ENCODE measurements around the gene LRP3.
A peak's percentile ranks its signal among the peaks of the same experiment; 100 is the strongest.
"Not testable (repeated sequence)": the region's sequence is repeated elsewhere in the genome, so short reads cannot be mapped to it uniquely, and the experiment has no call there.

Gene LRP3

DNA sequence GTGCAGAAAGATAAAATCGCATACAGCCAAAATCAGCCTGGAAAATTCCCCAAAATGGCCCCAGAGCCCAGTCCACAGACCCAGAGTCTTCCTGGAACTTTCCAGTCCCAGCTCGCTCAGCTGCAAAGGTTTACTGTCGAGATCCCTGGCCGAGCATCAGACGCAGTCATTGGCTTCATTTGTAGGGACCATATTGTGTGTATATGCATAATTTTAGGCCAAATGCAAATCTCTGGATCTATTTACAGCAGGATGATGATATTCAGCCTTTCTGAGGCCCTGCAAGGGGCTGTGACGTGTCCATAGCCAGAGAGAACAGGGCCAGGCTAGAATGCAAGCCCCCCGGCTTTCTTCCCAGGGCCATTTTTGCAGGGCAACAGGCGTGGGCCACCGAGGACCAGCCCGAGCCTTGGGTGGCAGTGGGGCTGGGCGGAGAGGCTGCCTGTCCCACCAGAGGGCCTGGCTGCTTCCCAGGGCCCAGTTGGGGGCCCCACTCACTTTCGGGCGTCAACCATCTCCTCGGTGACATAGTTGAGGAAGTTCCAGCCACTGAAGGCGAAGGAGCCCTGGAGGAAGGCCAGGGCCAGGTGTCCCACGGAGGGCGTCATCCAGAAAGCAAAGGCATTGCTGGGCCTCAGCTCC, 17.8 kb downstream of the LRP3 start:
- Mint-ChIP-seq H3K27me3 (ENCODE audit: low read depth) (no peaks in the 10 kb centered on the region), H3K36me3 (ENCODE audit: low read depth) (no peaks in the 10 kb centered on the region), H3K4me1 (ENCODE audit: low read depth) (no peaks in the 10 kb centered on the region), H3K9me3 (no peaks in the 10 kb centered on the region), H3K27ac (no peak overlapping the region), H3K4me3 (no peak overlapping the region)
- no peak for DNase-seq (ENCODE audit: low spot score)

DNA sequence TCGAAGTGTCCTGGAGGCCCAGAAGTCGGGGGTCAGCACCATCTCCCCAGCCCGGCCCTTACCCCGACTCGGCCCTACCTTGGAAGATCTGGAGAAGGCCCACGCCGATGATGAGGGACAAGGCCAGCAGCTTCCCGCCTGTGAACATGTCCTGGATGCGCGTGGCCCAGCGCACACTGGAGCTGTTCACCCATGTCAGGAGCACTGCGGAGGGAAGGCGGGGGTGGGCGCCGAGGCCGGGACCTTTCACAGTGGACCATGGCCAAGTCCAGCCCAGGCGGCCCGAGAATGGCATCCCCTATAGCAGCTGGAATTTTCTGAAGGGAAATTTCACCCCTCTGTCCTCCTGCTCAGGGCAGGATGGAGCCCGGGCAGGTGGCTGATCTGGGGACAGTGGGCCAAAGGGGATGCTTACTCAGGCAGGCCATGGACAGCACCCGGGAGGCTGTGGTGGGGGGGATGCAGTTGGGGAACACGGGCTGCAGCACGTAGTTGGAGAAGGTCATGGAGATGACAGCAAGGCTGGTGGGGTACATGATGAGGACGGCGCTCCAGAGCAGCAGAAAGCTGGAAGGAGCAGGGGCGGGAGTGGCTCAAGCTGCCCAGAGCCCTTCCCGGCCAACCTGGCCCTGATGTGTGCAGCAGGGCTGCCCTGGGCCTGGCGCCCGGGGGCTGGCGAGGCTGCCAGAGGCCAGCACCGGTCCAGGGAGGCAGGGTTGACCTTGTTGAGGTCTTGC, 18.5 kb downstream of the LRP3 start:
- no peak overlapping the region for H3K27ac Mint-ChIP-seq

DNA sequence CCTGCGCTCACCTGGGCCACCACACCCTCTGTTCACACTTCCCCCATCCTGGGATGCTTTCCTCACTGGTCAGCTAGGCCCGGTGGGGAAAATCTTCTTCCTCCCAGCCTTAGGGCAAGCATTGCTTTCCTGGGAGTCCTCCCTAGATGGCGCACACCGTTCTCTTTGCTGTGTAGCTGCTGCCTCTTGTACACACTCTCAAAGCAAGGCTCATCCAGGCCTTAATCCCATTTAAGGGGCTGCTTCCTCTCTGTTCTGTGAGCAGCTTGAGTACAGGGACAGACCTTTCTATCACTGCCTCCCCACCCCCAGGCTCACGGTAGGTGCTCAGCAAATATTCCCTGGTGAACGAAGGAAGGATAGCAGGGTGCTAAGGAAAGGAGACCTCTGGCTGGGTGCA, 20.5 kb downstream of the LRP3 start:
- no peak overlapping the region for H3K4me3 Mint-ChIP-seq
- H3K36me3 Mint-ChIP-seq (ENCODE audit: low read depth), result no peaks in the 10 kb centered on the region
- H3K27me3 Mint-ChIP-seq (ENCODE audit: low read depth), result no peaks in the 10 kb centered on the region
- no peak overlapping the region for H3K27ac Mint-ChIP-seq
- no peak for DNase-seq (ENCODE audit: low spot score)
- H3K4me1 Mint-ChIP-seq (ENCODE audit: low read depth), result no peaks in the 10 kb centered on the region
- H3K9me3 Mint-ChIP-seq, result no peaks in the 10 kb centered on the region

More for the DNA sequence above, 18.5 kb downstream of the LRP3 start:
- Mint-ChIP-seq H3K4me3 (no peak overlapping the region), H3K4me1 (ENCODE audit: low read depth) (no peaks in the 10 kb centered on the region), H3K36me3 (ENCODE audit: low read depth) (no peaks in the 10 kb centered on the region), H3K27me3 (ENCODE audit: low read depth) (no peaks in the 10 kb centered on the region), H3K9me3 (no peaks in the 10 kb centered on the region)
- no peak for DNase-seq (ENCODE audit: low spot score)

DNA sequence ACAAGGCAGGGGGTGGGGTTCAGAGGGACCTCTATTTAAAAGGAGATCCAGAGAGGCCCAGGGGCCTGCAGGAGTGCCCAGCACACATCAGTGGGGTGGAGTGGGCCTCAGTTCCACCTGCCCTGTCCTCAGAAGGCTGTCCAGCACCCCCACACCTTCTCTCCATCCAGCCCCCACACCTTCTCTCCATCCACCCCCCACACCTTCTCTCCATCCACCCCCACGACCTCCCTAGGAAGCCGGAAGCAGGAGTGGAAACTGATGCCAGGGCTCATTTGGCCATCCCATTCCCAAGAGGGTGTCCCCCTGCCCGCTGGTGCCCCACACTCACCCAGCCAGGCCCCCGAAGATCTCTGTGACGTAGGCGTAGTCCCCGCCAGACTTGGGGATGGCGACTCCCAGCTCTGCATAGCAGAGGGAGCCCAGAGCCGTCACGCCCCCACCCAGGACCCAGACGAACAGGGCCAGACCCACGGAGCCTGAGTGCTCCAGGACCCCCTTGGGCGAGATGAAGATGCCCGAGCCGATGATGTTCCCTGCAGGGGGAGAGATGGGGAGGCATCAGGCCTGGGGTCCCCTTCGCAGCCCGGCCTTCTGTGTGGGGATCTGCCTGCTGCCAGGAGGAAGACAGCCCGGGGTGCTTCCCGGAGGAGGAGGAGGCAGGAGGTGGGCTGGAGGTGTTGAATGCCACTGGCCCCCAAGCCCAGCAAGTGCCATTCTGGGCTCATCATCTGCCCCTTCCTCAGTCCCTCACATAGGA, 21.5 kb downstream of the LRP3 start:
- no peaks in the 10 kb centered on the region for H3K27me3 Mint-ChIP-seq (ENCODE audit: low read depth)
- H3K4me3 Mint-ChIP-seq, result no peak overlapping the region
- DNase-seq (ENCODE audit: low spot score), result no peak
- no peaks in the 10 kb centered on the region for H3K9me3 Mint-ChIP-seq
- no peaks in the 10 kb centered on the region for H3K36me3 Mint-ChIP-seq (ENCODE audit: low read depth)
- H3K27ac Mint-ChIP-seq, result no peak overlapping the region
- H3K4me1 Mint-ChIP-seq (ENCODE audit: low read depth), result no peaks in the 10 kb centered on the region

DNA sequence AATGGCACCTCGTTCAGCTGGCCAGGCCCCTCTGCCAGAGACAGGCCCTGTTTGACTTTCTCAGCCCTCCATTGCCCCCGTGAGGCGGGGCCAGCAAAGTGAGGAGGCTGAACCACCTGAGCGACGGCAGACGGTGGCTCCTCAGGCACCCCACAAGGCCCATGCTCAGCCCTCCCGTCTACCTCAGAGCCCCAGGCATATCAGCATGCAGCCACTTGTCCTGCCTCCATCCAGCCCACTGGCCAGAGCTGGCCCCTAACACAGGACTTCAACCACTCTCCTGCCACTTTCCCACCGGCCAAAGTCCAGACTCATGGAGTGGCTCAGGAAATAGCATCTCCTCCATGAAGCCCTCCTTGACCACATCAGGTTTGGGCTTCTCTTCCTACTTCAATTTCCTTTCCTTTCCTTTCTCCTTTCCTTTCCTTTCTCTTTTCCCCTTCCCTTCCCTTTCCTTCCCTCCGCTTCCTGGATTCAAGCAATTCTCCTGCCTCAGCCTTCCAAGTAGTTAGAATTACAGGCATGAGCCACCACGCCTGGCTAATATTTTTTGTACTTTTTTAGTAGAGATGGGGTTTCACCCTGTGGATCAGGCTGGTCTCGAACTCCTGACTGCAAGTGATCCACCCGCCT, 22.2 kb downstream of the LRP3 start:
- Mint-ChIP-seq H3K4me3 (no peak overlapping the region), H3K27ac (no peak overlapping the region), H3K36me3 (ENCODE audit: low read depth) (no peaks in the 10 kb centered on the region)

DNA sequence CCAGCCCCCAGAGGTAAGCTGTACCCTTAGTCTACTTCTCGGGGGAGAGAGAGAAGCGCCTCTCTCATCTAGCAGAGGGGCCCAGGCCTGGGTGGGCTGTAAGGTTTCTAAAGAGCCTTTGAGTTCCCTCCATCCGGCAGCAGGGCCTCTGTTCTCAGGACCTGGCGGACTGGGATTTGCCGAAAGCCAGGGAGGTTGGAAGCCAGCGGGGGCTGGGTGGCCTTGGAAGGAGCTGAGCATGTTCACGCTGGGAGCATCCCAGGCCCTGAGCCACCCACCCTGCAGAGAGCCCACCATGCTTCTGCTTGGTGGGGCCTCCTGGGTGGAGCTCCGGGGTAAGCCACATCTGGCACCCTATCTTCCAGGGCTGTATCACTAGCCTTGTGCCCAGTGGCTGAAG, 23.8 kb downstream of the LRP3 start:
- no peak for DNase-seq (ENCODE audit: low spot score)

More for the DNA sequence above, 22.2 kb downstream of the LRP3 start:
- DNase-seq (ENCODE audit: low spot score), result no peak
- Mint-ChIP-seq H3K4me1 (ENCODE audit: low read depth) (no peaks in the 10 kb centered on the region), H3K27me3 (ENCODE audit: low read depth) (no peaks in the 10 kb centered on the region), H3K9me3 (no peaks in the 10 kb centered on the region)

DNA sequence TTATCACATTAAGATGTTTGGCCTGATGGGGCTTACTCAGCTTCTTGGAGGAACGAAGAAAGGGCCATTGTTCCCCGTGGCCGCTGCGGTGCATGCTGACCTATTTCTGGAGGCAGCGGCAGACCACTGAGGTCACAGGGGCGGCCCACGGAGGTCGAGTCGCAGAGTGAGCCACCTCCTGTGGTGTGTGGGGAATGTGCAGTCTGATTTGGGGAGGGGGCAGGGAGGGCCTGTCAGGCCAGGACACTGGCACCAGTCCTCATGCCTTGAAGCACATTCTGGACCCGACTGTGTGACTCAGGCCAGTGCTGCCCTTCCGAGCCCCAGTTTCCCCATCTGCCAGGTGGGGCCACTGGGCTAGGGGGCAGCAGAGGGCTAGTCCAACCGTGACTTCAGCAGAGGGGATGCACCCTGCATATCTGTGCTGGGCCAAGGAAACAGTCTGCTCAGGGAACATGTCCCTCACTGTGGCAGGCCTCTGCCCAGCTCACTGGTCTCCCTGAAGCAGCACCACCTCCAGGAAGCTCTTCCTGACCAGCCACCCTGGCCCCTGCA, 25.2 kb downstream of the LRP3 start:
- Mint-ChIP-seq H3K36me3 (ENCODE audit: low read depth) (no peaks in the 10 kb centered on the region), H3K4me1 (ENCODE audit: low read depth) (no peaks in the 10 kb centered on the region), H3K9me3 (no peaks in the 10 kb centered on the region), H3K4me3 (no peak overlapping the region), H3K27me3 (ENCODE audit: low read depth) (peaks cover 11% of the 10 kb centered on the region), H3K27ac (no peak overlapping the region)
- DNase-seq (ENCODE audit: low spot score), result no peak

More for the DNA sequence above, 23.8 kb downstream of the LRP3 start:
- Mint-ChIP-seq H3K27ac (no peak overlapping the region), H3K9me3 (no peaks in the 10 kb centered on the region), H3K36me3 (ENCODE audit: low read depth) (no peaks in the 10 kb centered on the region), H3K27me3 (ENCODE audit: low read depth) (peaks cover 5% of the 10 kb centered on the region), H3K4me3 (no peak overlapping the region), H3K4me1 (ENCODE audit: low read depth) (no peaks in the 10 kb centered on the region)

DNA sequence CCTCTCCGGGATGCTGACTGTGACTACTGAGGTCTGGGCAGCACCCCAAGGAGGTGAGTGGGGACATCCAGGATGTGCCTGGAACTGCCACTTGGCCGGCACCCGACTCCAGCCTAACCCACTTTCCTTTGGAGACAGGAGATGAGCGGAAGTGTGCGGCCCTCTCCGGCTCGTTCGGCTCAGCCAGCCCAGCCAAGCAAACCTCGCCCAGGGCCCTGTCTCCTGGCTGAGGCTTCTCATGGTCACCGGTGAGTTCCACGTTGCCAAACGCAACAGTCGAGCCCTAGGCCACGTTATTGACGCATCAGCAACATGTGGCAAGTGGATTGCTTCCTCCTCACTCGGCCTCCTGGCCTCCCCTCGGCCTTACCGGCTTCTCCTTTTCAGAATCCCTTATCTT, 26.0 kb downstream of the LRP3 start:
- H3K27me3 Mint-ChIP-seq (ENCODE audit: low read depth), result peaks cover 17% of the 10 kb centered on the region
- no peaks in the 10 kb centered on the region for H3K4me1 Mint-ChIP-seq (ENCODE audit: low read depth)
- no peak for DNase-seq (ENCODE audit: low spot score)
- no peak overlapping the region for H3K27ac Mint-ChIP-seq
- no peaks in the 10 kb centered on the region for H3K36me3 Mint-ChIP-seq (ENCODE audit: low read depth)
- no peak overlapping the region for H3K4me3 Mint-ChIP-seq
- H3K9me3 Mint-ChIP-seq, result no peaks in the 10 kb centered on the region

DNA sequence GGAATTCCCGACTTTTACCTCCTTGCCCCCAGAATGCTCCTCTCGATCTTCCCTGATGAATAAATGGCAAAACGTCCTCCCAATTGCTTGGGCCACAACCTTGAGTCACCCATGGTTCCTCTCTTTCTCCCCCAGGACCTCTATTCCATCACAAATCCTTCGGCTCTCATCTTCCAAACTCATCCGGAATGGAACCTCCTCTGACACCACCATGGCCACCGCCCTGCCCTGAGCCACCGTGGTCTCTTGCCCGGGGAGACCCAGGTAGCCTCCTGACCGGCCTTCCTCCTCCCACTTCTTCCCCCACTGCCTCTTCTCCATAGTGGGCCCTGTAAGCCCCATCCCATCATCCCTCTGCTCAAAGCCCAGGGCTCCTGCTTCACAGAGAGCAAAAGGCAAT, 26.6 kb downstream of the LRP3 start:
- no peaks in the 10 kb centered on the region for H3K4me1 Mint-ChIP-seq (ENCODE audit: low read depth)
- H3K27me3 Mint-ChIP-seq (ENCODE audit: low read depth), result peaks cover 18% of the 10 kb centered on the region

DNA sequence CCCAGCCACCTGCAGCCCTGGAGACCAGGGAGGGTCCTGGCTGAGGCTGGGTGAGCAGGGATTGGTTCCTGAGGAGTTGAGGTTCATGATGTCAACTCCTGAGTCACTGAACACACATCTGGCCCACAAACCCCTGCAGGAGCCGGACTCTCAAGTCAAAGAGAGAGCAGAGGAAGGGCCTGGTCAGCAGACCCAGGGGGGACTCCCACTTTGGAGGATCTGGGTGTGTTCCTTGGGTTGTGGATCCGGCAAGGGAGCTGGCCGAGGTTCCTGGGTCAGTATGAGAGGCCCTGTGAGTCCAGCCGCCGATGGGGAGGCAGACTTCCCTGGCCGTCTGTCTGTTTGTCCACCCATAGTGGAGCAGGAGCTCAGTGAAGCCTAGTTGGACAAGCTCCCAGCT, 27.5 kb downstream of the LRP3 start:
- Mint-ChIP-seq H3K27me3 (ENCODE audit: low read depth) (peaks cover 26% of the 10 kb centered on the region), H3K9me3 (no peaks in the 10 kb centered on the region), H3K4me3 (no peak overlapping the region), H3K4me1 (ENCODE audit: low read depth) (no peaks in the 10 kb centered on the region), H3K27ac (no peak overlapping the region), H3K36me3 (ENCODE audit: low read depth) (peaks cover 2% of the 10 kb centered on the region)
- no peak for DNase-seq (ENCODE audit: low spot score)

More for the DNA sequence above, 26.6 kb downstream of the LRP3 start:
- DNase-seq (ENCODE audit: low spot score), result no peak
- no peaks in the 10 kb centered on the region for H3K9me3 Mint-ChIP-seq
- no peak overlapping the region for H3K27ac Mint-ChIP-seq
- H3K36me3 Mint-ChIP-seq (ENCODE audit: low read depth), result no peaks in the 10 kb centered on the region
- H3K4me3 Mint-ChIP-seq, result no peak overlapping the region

DNA sequence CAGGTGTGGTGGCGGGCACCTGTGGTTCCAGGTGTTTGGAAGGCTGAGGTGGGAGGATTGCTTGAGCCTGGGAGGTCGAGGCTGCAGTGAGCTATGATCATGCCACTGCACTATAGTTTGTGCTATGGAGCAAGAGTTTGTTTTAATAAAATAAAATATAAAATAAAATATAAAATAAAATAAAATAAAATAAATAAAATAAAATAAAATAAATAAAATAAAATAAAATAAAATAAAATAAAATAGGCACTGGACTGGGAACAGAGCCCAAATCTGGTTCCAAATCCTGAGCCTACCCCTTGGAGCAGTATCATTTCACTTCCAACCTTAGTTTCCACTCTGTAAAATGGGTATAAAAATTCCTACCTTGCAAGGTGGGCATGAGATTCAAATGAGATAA, 28.1 kb downstream of the LRP3 start:
- not testable (repeated sequence) for H3K27ac Mint-ChIP-seq; DNase-seq (ENCODE audit: low spot score); H3K4me3 Mint-ChIP-seq; H3K36me3 Mint-ChIP-seq (ENCODE audit: low read depth); H3K9me3 Mint-ChIP-seq; H3K4me1 Mint-ChIP-seq (ENCODE audit: low read depth)
- H3K27me3 Mint-ChIP-seq (ENCODE audit: low read depth), result peaks cover 30% of the 10 kb centered on the region

DNA sequence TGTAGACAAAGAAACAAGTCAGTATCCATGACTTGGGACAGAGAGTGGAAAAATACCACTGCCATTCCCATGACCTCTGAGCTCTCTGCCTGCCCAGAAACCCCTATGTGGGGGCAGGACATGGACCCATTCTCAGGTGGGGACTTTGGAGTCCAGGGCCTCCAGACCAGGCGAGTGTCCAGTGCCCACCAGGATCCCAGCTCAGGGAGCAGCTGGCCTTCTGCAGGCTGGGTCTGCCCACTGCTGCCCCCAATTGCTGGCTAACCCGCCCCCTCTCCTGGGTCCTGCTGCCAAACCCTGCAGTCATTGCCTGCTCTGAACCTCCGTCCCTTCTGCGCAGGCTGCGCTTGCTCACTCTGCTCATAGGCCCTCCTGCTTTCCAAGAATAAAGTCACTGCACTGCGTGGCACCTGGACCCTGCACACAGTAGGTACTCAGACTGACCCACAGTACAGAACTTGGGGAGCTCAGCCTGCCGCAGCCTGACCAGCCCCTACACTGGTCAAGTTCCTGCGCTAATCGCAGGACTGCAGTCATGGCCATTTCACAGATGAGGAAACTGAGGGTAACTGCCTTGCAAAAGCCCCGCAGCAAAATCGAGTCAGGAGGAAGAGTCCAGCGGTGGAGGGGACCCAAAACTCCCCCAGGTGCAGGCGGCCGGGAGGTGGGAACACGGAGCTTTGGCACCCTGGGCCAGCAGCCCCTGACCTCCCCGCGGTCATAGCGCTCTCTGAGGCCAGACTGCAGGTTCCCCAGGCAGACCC, 30.7 kb downstream of the LRP3 start:
- no peak for DNase-seq (ENCODE audit: low spot score)
- Mint-ChIP-seq H3K4me3 (no peak overlapping the region), H3K9me3 (peaks cover 17% of the 10 kb centered on the region), H3K27ac (no peak overlapping the region), H3K4me1 (ENCODE audit: low read depth) (no peaks in the 10 kb centered on the region), H3K27me3 (ENCODE audit: low read depth) (peaks cover 47% of the 10 kb centered on the region), H3K36me3 (ENCODE audit: low read depth) (peaks cover 9% of the 10 kb centered on the region)

DNA sequence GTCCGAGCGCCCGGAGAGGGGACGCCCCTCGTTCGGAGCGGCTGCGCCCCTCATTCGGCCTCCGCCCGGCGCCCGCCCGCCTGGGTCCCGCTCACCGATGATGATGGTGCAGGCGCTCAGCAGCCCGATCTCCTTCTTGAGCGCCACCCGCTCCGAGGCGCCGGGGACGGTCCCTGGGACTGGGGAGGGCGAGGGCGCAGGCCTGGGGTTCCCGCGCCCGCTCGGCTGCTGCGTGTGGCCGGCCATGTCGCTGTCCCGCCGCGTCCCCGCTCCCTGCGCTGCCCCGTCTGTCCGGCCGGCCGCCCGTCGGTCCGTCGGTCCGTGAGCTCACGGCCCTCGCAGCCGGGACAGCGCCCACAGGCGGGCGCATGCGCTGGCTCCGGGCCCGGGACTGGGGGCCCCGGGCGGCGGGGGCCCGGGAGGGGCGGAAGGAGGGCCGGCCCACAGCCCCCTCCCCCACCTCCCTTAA, 31.4 kb downstream of the LRP3 start, which contains the start of gene SLC7A10:
Gene SLC7A10 (minus strand): TSS at position 393 of the 469 bp plus-strand sequence. CDS start 147 bp downstream, at position 246.
- Mint-ChIP-seq H3K27ac (no peak within 1 kb of the TSS), H3K9me3 (peaks cover 17% of the 10 kb centered on the region), H3K4me1 (ENCODE audit: low read depth) (no peaks in the 10 kb centered on the region), H3K4me3 (peak within 1 kb of the TSS; percentile 9), H3K27me3 (ENCODE audit: low read depth) (peaks cover 49% of the 10 kb centered on the region), H3K36me3 (ENCODE audit: low read depth) (peaks cover 9% of the 10 kb centered on the region)
- DNase-seq (ENCODE audit: low spot score), result no peak
